Measurements from ENCODE around the gene GABRA4.

GRCh38 chr4:46949822-46950221 lies 43.6 kb downstream of the GABRA4 start:
- no peak for TF ChIP-seq POLR2AphosphoS5 (IDR thresholded peaks at IDR 0.05)
- TF ChIP-seq, protein P1, sequence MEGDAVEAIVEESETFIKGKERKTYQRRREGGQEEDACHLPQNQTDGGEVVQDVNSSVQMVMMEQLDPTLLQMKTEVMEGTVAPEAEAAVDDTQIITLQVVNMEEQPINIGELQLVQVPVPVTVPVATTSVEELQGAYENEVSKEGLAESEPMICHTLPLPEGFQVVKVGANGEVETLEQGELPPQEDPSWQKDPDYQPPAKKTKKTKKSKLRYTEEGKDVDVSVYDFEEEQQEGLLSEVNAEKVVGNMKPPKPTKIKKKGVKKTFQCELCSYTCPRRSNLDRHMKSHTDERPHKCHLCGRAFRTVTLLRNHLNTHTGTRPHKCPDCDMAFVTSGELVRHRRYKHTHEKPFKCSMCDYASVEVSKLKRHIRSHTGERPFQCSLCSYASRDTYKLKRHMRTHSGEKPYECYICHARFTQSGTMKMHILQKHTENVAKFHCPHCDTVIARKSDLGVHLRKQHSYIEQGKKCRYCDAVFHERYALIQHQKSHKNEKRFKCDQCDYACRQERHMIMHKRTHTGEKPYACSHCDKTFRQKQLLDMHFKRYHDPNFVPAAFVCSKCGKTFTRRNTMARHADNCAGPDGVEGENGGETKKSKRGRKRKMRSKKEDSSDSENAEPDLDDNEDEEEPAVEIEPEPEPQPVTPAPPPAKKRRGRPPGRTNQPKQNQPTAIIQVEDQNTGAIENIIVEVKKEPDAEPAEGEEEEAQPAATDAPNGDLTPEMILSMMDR (IDR thresholded peaks at IDR 0.05), result no peak
- no peak for TF ChIP-seq POLR2A (IDR thresholded peaks at IDR 0.05)
